CD4-positive, alpha-beta T cell treated with Interleukin-10 for 1 hour (primary cell): ENCODE results near the gene ADSL.

Experiments used
- DNase-seq: peaks from one replicate; pipeline ENCODE4 v3.0.0-alpha.2; 2020

The ADSL gene

GRCh38 chr22:40328546-40329456 is 17.5 kb upstream of the ADSL start:
- DNase-seq: no peak

GRCh38 chr22:40329466-40329865 is 16.8 kb upstream of the ADSL start:
- DNase-seq: no peak

GRCh38 chr22:40330086-40330485 is 16.2 kb upstream of the ADSL start:
- DNase-seq: no peak

- no peak for DNase-seq
Measured at GRCh38 chr22:40330615-40331014, 15.7 kb upstream of the ADSL start.

DNA sequence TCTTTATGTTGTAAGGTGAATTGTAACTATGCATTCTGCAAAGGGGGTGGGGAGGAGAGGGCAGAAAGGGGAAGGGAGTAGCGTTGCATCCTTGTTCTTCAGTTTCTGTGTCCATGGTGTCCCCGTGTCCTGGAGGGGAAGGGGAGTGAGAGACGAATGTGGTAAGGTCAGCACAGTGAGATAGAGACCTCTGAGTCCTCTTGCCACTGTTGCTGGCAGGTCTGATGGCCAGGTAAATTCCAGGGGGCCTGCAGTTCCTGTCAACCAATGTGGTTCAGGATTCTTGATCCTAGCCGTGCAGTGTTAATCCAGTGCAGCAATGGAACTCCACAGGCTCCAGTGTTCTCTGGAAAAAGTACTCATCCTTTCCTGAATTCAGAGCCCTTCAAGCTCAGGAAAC is 14.6 kb upstream of the ADSL start:
- no peak for DNase-seq

DNA sequence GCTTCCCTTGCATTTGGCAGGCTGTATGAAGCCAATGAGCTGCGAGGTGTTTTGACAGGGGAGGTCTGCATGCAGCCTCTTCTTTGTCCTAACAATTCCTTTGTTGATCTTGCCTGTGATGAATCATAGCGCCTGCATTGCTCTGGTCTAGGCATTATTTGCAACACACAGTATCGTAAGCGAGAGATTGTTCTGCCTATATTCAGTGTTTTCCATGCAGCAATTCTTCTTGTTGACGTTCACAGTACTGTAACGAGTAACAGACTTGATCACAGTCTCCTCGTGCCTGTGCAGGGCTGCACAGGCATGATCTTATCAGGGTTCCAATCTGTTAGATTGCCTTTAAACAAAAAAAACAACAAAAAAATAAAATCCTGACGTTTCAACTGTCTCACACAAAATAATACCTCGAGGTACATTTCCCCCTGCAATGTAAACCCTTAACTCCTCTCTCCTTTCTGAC is 13.9 kb upstream of the ADSL start:
- DNase-seq: no peak

DNA sequence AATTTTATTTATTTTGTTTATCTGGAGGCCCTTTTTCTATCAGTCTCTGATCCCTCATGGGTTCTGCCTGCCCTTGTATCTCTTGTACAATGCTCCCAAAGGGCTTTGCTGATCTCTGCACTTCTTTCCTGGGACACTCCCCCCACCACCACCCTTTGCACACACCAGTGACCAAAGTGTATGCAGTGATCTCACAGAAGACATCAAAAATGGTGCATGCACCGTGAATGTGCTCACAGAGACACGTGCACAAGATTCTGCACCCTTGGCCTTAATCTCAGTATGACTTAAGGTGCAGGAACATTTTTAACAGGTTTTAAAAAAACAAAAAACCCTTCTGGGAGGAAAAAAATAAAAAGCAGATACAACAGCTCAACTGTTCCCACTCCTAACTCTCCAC is 12.2 kb upstream of the ADSL start:
- DNase-seq: no peak

GRCh38 chr22:40334899-40335298 is 11.4 kb upstream of the ADSL start:
- DNase-seq: peak; percentile 59

DNA sequence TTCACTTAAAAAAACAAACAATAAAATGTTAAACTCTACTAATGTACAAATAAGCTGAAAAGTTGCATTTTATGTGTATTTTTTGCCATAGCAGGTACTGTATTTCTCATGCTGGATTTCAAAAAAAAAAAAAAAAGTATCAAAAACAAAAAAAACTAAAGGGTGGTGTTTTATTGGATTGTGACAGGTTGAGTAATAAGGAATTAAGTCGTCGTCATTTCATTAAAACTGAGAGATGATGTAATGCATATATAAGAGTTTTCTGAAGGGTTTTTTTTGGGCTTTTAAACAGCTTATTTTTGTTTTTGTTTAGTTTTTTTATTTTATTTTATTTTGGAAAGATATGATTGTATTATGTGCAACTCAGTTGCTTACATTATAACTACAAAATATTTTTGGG is 10.9 kb upstream of the ADSL start:
- DNase-seq: no peak

GRCh38 chr22:40340044-40340443 is 6.3 kb upstream of the ADSL start:
- no peak for DNase-seq

DNA sequence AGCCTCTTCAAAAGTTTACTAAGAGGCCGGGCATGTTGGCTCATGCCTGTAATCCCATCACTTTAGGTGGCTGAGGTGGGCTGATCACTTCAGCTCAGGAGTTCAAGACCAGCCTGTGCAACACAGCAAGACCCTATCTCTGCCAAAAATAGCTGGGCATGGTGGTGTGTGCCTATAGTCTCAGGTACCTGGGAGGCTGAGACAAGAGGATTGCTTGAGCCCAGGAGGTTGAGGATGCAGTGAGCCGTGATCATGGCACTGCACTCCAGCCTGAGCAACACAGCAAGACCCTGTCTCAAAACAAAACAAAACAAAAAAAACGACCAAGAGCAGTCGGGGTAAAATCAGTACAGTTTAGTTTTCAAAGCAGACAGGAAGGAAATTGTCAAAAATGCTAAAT is 4.7 kb upstream of the ADSL start:
- DNase-seq: no peak

- no peak for DNase-seq
Measured at GRCh38 chr22:40342521-40342920, 3.8 kb upstream of the ADSL start.

DNA sequence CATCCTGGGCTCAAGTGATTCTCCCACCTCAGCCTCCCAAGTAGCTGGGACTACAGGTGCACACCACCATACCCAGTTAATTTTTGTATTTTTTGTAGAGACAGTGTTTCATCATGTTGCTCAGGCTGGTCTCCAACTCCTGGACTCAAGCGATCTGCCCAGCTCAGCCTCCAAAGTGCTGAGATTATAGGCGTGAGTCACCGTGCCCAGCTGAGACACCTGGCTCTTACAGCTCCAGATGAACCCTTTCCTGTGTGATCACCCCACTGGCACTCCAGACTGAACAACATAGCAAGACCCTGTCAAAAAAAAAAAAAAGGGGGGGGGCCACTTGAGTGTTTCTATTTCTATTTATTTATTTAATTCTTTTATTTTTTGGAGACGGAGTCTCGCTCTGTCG is 1.0 kb upstream of the ADSL start:
- DNase-seq: peak; percentile 44

GRCh38 chr22:40345815-40346184 is 500 bp upstream of the ADSL start:
- DNase-seq: peak; percentile 59

- no peak for DNase-seq
Measured at GRCh38 chr22:40347300-40347699, 1.0 kb downstream of the ADSL start.

DNA sequence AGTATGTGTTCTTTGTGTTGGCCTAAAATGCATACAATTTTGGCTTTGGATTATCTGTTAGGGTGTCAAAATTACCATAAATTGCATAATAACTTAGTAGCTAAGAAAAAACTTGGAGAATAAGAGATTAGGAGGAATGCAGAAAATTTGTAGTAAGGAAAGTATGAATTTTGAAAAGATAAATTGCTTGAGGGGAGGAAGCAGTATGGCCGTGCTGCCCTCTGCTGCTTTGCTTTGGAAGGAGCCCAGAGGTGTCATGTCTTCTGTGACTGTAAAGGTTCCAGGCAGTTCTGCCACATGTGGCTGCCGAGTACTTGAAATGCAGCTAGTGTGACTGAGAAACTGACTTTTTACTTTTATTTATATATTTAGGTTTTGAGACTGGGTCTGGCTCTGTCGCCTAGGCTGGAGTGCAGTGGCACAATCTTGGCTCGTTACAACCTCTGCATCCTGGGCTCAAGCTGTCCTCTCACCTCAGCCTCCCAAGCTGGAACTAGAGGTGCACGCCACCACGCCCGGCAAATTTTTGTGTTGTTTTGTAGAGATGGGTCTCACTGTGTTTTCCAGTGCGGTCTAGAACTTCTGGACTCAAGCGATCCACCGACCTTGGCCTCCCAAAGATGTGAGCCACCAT is 1.8 kb downstream of the ADSL start:
- peak; percentile 76 for DNase-seq

GRCh38 chr22:40352763-40353162 is 6.5 kb downstream of the ADSL start:
- DNase-seq: no peak

DNA sequence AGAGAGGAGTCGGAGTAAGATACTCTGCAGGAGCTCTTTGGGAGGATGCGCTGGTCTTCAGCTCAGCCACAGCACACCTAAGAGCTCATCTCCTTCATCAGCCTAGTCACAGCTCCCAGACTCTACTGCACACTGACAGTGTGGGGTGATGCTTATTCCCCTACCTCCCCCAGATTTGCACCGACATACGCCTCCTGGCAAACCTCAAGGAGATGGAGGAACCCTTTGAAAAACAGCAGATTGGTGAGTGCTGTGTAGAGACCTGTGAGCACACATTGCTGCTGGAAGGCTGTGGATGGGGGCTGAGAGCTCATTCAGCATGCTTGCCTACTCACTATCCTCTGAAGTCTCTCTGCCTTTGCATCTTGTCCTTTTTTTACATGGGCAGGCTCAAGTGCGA is 14.8 kb downstream of the ADSL start:
- no peak for DNase-seq

DNA sequence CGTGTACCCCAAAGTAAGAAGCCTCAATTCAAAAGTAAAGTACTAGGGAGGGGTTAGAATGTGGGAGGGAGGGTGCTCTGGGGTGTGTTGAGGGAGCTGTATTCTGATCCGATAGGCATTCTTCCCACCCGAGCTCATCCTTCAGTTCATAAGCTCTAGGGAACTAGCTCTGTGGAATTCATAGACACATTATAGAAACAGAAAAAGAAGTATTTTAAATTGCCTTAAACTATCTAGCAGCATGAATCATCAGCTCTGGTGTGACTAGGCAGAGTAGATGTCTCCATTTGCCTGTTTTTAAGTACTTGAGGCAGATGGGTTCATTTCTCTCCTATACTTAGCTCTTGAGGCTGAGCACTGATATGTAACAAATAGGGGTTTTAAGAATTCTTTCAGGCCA is 16.8 kb downstream of the ADSL start:
- DNase-seq: no peak

- DNase-seq: no peak
Measured at GRCh38 chr22:40364431-40364830, 18.1 kb downstream of the ADSL start.

DNA sequence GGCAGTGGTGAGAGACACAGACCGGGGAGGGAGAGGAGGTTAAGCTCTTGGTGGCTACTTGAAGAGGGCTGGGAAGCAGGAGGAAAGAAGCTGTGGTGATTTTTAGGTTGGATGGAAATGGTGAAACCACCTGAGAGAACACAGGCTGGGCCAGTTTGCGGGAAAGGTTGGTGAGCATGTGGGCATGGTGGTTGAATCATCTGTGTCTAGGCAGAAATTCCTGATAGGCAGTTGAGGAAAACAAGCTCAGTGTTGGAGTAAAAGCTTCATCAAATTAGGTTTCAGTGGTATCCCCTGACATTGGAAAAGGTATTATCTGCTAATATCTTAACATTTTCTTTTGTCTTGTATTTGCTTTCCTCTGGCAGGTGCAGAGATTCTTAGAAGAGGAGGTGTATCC is 19.8 kb downstream of the ADSL start:
- no peak for DNase-seq

DNA sequence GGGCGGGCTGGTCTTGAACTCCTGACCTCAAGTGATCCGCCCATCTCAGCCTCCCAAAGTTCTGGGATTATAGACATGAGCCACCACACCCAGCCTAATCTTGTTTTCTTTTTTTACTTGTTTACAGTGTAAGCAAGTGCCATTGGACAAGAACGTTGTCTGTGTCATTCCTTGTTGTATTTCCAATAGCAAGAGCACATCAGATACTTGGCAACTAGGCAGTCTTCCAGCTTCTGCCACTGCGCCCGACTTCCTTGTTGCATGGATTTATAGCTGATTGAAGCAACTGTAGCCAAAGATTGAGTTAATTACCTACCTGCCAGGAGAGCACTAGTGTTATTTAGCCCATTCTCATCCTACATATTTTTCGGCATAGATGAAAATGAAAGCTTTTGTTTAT is 21.0 kb downstream of the ADSL start:
- DNase-seq: no peak

GRCh38 chr22:40368016-40368415 is 21.7 kb downstream of the ADSL start:
- no peak for DNase-seq

DNA sequence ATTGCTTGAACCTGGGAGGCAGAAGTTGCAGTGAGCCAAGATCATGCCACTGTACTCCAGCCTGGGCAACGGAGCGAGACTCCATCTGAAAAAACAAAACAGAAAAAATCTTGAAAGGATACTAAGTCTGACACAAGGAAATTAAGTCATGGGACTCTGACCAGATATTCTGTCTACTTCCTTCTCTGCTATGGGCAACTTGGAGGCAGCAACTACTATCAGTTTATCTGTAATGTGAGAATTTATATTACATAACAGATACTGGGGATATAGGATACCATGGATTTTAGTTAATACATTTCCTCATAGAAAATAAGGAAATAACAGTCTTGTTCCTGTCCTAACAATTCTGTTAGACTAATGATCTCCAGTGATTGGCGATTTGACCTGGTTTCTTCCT is 22.5 kb downstream of the ADSL start:
- DNase-seq: no peak

GRCh38 chr22:40374567-40374966 is 28.3 kb downstream of the ADSL start:
- no peak for DNase-seq
